Stomach (tissue), 9 donors: ENCODE measurements around the gene KCNQ5. TPM values are rescaled to one million over a fixed set of nuclear protein-coding genes. Genes with fewer than 3 reads are reported as not detected.

Experiments
- DNase-seq, 2 donors: peaks; one replicate each; pipeline versions ENCODE4 v3.0.0 to v3.0.0-alpha.2; 2013 to 2019
- H3K27ac ChIP-seq, 5 donors: fragments of 200-600 bp in 4 of 5; sonication (generic) in 4 of 5; one replicate each; pipeline ENCODE4 v1.5.1; 2013 to 2019; ENCODE audit warnings: mild to moderate bottlenecking in 1 of 5, moderate library complexity in 1 of 5
- H3K27me3 ChIP-seq, 3 donors: fragments of 200-600 bp; sonication (generic); one replicate each; pipeline ENCODE4 v1.5.1; 2017 to 2019; ENCODE audit warnings: mixed run types in 1 of 3
- H3K36me3 ChIP-seq, 4 donors: fragments of 200-600 bp; sonication (generic); 1 replicate in 3 of 4; 2 replicates in 1 of 4; pipeline ENCODE4 v1.5.1; 2016 to 2019
- H3K4me1 ChIP-seq, 4 donors: fragments of 200-600 bp; sonication (generic); one replicate each; pipeline ENCODE4 v1.5.1; 2016 to 2019
- H3K4me3 ChIP-seq, 4 donors: fragments of 200-600 bp; sonication (generic) in 3 of 4; one replicate each; pipeline ENCODE4 v1.5.1; 2016 to 2019; ENCODE audit warnings: mild to moderate bottlenecking in 1 of 4
- H3K9me3 ChIP-seq, 4 donors: fragments of 200-600 bp; sonication (generic); one replicate each; pipeline ENCODE4 v1.5.1; 2016 to 2019
- EP300 ChIP-seq: sonication (generic); formaldehyde crosslinking; IDR thresholded peaks from one replicate; pipeline ENCODE4 v1.6.1; 2017; ENCODE audit warnings: antibody characterized with exemption
- POLR2A ChIP-seq, 4 donors: fragments of 450-650 bp; IDR thresholded peaks; one replicate each; pipeline ENCODE4 v1.6.1; 2016; ENCODE audit warnings: antibody characterized with exemption in 4 of 4, control low read depth in 2 of 4, mild to moderate bottlenecking in 1 of 4, moderate library complexity in 1 of 4
- POLR2AphosphoS5 ChIP-seq, 3 donors: sonication (generic); formaldehyde crosslinking; IDR thresholded peaks; one replicate each; pipeline ENCODE4 v1.6.1; 2016; ENCODE audit warnings: antibody characterized with exemption in 3 of 3
- WGBS, 5 donors: extraction: QIAGEN DNeasy Blood & Tissue Kit in 3 of 5; methylation state at CpG; one replicate each; pipeline versions ENCODE4 v1.1.5 to v1.1.7; 2013 to 2018; 5-methylcytosine and 5-hydroxymethylcytosine counted together
- intact Hi-C: fragments of 100-400 bp; cut with DNase I; formaldehyde crosslinking; loops from one replicate; pipeline ENCODE4 v1.15.1; 2023; ENCODE audit warnings: low total_unique reads
- polyA plus RNA-seq, 3 donors: library from polyadenylated mRNA; stranded (reverse); fragments of 200-250 nt; gene quantifications; one replicate each; pipeline ENCODE4 v1.2.3, GENCODE V29; 2013
- total RNA-seq, 5 donors: library from RNA; depleted of rRNA; stranded (reverse); fragments of >200 nt; gene quantifications; one replicate each; pipeline versions ENCODE4 v1.1.0 to v1.2.3, GENCODE V29; 2014 to 2016
- TF ChIP-seq, protein P1 (sequence below), 7 experiments: fragments of 450-650 bp in 4 of 7; fragments of 200-600 bp in 3 of 7; sonication (generic) in 3 of 7; IDR thresholded peaks; one replicate each; pipeline ENCODE4 v1.5.1; 2016 to 2019; ENCODE audit warnings: antibody characterized with exemption in 7 of 7, control low read depth in 2 of 7, mild to moderate bottlenecking in 1 of 7
- donor health status: healthy with polysubstance abuse.
- donor health status: Bipolar disorder and iron deficiency.
- donor health status: healthy.

The KCNQ5 gene
- total and polyA plus RNA-seq, 8 donors = 0.12 to 2.8 (median 0.37) TPM; not detected in 2

DNA sequence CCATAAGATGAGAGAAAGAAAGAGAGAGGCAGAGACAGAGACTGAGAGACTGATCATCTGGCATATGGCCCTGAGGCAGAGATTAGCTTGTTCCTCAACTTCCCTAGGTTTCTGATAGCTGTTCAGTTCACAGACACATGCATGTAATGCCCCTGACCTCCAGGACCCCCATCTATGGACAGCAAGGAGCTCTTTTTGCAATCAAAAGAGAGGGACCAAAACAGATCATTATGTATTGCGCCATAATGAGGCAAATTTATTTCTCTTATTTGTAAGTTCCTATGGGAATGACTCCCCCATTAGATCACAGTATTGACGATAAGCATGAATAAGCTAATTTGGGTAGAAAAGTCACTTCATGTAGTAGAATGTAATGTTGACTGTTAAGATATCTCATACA is 25.6 kb downstream of the KCNQ5 start:
- intact Hi-C loops = no loop called here

DNA sequence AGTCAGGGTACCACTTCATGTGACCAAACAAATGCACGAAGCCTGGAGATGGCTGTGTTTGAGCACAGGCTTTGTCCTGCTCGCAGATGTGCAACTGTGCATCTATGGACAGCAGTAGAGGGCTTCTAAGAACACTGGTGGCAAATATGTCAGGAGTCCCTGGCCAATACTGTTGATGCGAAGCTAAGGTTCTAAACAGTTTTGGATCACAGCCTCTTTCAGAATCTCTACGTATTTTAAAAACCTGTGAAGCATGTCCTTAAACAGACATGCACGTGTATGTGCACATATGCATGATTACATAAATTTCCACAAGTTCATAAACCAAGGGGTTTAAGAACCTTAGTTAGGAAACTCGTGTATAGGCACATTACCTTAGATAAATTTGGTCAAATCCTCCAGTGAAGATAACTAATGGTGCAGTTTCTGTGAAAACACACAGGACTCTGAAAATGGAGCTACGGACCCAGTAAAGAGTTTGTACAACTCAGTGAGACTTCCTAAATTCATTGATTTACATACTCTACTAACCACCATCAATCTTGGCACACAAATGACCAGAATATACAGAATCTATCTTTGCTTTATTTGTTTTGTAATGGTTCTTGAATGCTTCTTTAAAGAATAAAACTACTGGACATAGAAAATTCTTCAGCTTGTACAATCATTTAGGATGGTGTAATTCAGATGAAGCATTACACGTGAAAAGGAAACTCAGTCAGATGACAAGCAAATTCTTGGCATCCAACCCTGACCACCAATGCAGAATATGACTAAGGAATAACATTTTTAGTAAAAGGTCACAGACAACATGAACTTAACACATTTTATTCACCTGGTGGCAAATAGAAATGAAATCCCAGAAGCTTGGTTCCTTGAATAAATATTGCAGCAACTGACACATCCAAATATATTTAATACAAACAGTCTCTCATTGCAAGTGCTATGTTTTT is 27.4 kb downstream of the KCNQ5 start:
- TF ChIP-seq, protein P1, sequence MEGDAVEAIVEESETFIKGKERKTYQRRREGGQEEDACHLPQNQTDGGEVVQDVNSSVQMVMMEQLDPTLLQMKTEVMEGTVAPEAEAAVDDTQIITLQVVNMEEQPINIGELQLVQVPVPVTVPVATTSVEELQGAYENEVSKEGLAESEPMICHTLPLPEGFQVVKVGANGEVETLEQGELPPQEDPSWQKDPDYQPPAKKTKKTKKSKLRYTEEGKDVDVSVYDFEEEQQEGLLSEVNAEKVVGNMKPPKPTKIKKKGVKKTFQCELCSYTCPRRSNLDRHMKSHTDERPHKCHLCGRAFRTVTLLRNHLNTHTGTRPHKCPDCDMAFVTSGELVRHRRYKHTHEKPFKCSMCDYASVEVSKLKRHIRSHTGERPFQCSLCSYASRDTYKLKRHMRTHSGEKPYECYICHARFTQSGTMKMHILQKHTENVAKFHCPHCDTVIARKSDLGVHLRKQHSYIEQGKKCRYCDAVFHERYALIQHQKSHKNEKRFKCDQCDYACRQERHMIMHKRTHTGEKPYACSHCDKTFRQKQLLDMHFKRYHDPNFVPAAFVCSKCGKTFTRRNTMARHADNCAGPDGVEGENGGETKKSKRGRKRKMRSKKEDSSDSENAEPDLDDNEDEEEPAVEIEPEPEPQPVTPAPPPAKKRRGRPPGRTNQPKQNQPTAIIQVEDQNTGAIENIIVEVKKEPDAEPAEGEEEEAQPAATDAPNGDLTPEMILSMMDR (IDR thresholded peaks at IDR 0.05) = no peak
- TF ChIP-seq POLR2AphosphoS5 (IDR thresholded peaks at IDR 0.05) = no peak
- TF ChIP-seq POLR2A (IDR thresholded peaks at IDR 0.05) = no peak
- DNase-seq = no peak
- Histone ChIP-seq H3K4me3 (no peak overlapping the region), H3K36me3 (no peaks in the 10 kb centered on the region), H3K27ac (no peak overlapping the region), H3K9me3 (no peaks in the 10 kb centered on the region), H3K4me1 (peaks cover 0 to 4% (median 2%) of the 10 kb centered on the region in 4 donors), H3K27me3 (no peaks in the 10 kb centered on the region)
- 70 to 77% (median 74%) methylated on average over 8 of the region's 8 CpGs for WGBS, 5 donors
- intact Hi-C loops = no loop called here

More for the DNA sequence above, 25.6 kb downstream of the KCNQ5 start:
- no peak overlapping the region for H3K27ac ChIP-seq
- no peak overlapping the region for H3K4me3 ChIP-seq
- TF ChIP-seq EP300 (no peak), POLR2AphosphoS5 (IDR thresholded peaks at IDR 0.05) (no peak), POLR2A (IDR thresholded peaks at IDR 0.05) (no peak)
- TF ChIP-seq, protein P1 (IDR thresholded peaks at IDR 0.05) = no peak
- peaks cover 0 to 4% (median 2%) of the 10 kb centered on the region in 4 donors for H3K4me1 ChIP-seq
- WGBS, 5 donors = 93 to 98% (median 96%) methylated on average over 2 of the region's 2 CpGs
- no peaks in the 10 kb centered on the region for H3K27me3 ChIP-seq
- H3K36me3 ChIP-seq = no peaks in the 10 kb centered on the region
- H3K9me3 ChIP-seq = no peaks in the 10 kb centered on the region
- no peak for DNase-seq

DNA sequence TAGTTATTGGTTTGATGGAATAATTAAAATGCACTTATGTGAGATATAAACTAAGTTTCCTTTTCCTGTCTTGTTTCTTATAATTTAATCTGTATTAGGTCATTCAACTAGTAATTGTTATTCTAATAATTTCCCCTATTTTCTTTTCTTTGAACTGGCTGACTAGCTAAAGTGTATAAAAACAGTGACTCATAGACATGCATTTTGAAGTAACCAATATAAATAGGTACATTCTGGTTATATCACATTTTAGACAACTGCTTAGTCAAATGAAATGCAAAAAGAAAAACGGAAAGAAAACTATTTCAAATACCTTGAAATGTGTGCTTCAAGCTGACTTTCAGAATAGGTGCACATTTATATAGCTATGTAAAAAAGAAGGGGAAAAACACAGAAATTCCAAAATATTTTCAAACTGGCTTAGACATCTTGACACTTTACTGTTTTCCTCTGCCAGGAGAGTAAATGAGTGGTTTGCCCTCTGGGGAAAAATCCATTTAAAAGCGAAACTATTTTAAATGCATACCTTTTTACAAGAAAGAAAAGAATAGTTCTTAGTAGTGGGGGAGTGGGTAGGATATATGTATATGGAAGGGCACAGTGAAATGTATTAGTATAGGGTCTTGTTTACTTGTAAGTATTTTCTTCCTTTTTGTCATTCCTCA is 28.3 kb downstream of the KCNQ5 start:
- no peak for DNase-seq
- 48 to 76% (median 59%) methylated on average over 2 of the region's 2 CpGs for WGBS, 5 donors
- TF ChIP-seq, protein P1 (IDR thresholded peaks at IDR 0.05) = no peak
- no peak for TF ChIP-seq POLR2AphosphoS5 (IDR thresholded peaks at IDR 0.05)
- TF ChIP-seq EP300 = no peak
- TF ChIP-seq POLR2A (IDR thresholded peaks at IDR 0.05) = no peak
- Histone ChIP-seq H3K9me3 (no peaks in the 10 kb centered on the region), H3K27me3 (no peaks in the 10 kb centered on the region), H3K27ac (no peak overlapping the region), H3K36me3 (no peaks in the 10 kb centered on the region), H3K4me3 (no peak overlapping the region), H3K4me1 (peaks cover 0 to 4% (median 2%) of the 10 kb centered on the region in 4 donors)
- intact Hi-C loops = no loop called here

DNA sequence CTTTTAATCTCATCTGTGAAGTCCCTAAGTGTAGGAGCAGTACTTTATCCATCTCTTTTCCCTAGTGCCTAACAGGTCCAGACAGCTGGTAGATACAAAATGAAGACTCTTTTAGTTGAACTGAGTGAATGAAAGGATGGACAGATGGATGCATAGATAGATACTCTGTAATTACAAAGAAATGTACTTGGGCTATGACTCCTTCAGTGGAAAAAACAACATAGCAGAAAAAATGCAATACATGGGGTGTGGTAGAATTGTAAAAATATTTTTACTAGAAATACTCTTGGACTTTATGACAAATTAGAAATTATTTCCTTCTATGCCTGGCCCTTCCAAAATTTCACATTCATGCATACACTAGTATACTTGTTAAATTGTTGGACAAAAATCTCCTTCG is 29.3 kb downstream of the KCNQ5 start:
- Histone ChIP-seq H3K9me3 (no peaks in the 10 kb centered on the region), H3K4me3 (no peak overlapping the region), H3K27me3 (no peaks in the 10 kb centered on the region), H3K27ac (no peak overlapping the region), H3K4me1 (peaks cover 0 to 4% (median 2%) of the 10 kb centered on the region in 4 donors), H3K36me3 (no peaks in the 10 kb centered on the region)
- WGBS, 5 donors = 92 to 97% (median 95%) methylated on average over 1 of the region's 1 CpG
- intact Hi-C loops = no loop called here
- TF ChIP-seq, protein P1 (IDR thresholded peaks at IDR 0.05) = no peak
- TF ChIP-seq EP300 = no peak
- TF ChIP-seq POLR2A (IDR thresholded peaks at IDR 0.05) = no peak
- TF ChIP-seq POLR2AphosphoS5 (IDR thresholded peaks at IDR 0.05) = no peak
- no peak for DNase-seq
